SK-N-SH (cell line): ENCODE measurements around the gene CMBL. TPM values are rescaled to one million over a fixed set of nuclear protein-coding genes. Genes with fewer than 3 reads are reported as not detected.
"Not testable (repeated sequence)": the region's sequence is repeated elsewhere in the genome, so short reads cannot be mapped to it uniquely, and the experiment has no call there.

Experiments
- CTCF ChIA-PET: fragments of 300-600, 350-600 bp; formaldehyde crosslinking; extraction: SDS; loops from one replicate; lab custom pipeline; 2021; lab: Yijun Ruan, JAX
- POLR2A ChIA-PET: fragments of 350-600 bp; sonication (Branson Sonifier 250); formaldehyde crosslinking; extraction: SDS; loops from one replicate; lab custom pipeline; 2020; ENCODE audit warnings: antibody characterized with exemption, inconsistent platforms; lab: Yijun Ruan, JAX
- DNase-seq: peaks from one replicate; pipeline ENCODE4 v3.0.0; 2012
- H2AFZ ChIP-seq: fragments of 200-600 bp; sonication (generic); 2 replicates; pipeline ENCODE4 v1.8.1; 2016; ENCODE audit warnings: antibody characterized with exemption, mild to moderate bottlenecking, low read depth
- H3F3A ChIP-seq: fragments of 200-600 bp; sonication (generic); replicated peaks from 2 replicates; pipeline ENCODE3; 2016; ENCODE audit warnings: antibody characterized with exemption, mild to moderate bottlenecking; ENCODE audit not compliant: insufficient read depth
- H3K27ac ChIP-seq, 2 experiments: fragments of 200-500 bp in 1 of 2; fragments of 200-600 bp in 1 of 2; sonication (Bioruptor generic) in 1 of 2; sonication (generic), shearing (Covaris generic) in 1 of 2; 2 replicates each; pipeline versions ENCODE4 v1.5.1 to v1.6.1; 2014 to 2016; ENCODE audit warnings: low read depth in 2 of 2, inconsistent platforms in 1 of 2, low read length in 1 of 2, mild to moderate bottlenecking in 1 of 2, mixed read lengths in 1 of 2
- H3K27me3 ChIP-seq: fragments of 200-600 bp; sonication (generic), shearing (Covaris generic); 2 replicates; pipeline ENCODE4 v1.6.1; 2016; ENCODE audit warnings: mixed run types; ENCODE audit not compliant: insufficient read depth
- H3K36me3 ChIP-seq, 2 experiments: fragments of 200-500 bp in 1 of 2; fragments of 200-600 bp in 1 of 2; sonication (Bioruptor generic) in 1 of 2; sonication (generic) in 1 of 2; replicated peaks in 1 of 2; 2 replicates each; pipeline versions ENCODE3 to v1.5.1; 2014 to 2016; ENCODE audit warnings: low read length in 1 of 2, mild to moderate bottlenecking in 1 of 2; ENCODE audit not compliant: insufficient read depth in 2 of 2, control insufficient read depth in 1 of 2
- H3K4me1 ChIP-seq, 2 experiments: fragments of 200-500 bp in 1 of 2; fragments of 200-600 bp in 1 of 2; sonication (Bioruptor generic) in 1 of 2; sonication (generic), shearing (Covaris generic) in 1 of 2; 2 replicates each; pipeline versions ENCODE4 v1.5.1 to v1.6.1; 2014 to 2016; ENCODE audit warnings: low read depth in 1 of 2, low read length in 1 of 2, mixed run types in 1 of 2; ENCODE audit not compliant: insufficient read depth in 2 of 2, control insufficient read depth in 1 of 2
- H3K4me2 ChIP-seq: fragments of 200-600 bp; sonication (generic), shearing (Covaris generic); 2 replicates; pipeline ENCODE4 v1.6.1; 2017; ENCODE audit warnings: mixed run types
- H3K4me3 ChIP-seq, 2 experiments: fragments of 200-500 bp in 1 of 2; fragments of 200-600 bp in 1 of 2; sonication (Bioruptor generic) in 1 of 2; sonication (generic), shearing (Covaris generic) in 1 of 2; 2 replicates each; pipeline versions ENCODE4 v1.5.1 to v1.8.1; 2014 to 2016; ENCODE audit warnings: low read depth in 2 of 2, inconsistent platforms in 1 of 2, low read length in 1 of 2, mild to moderate bottlenecking in 1 of 2, mixed read lengths in 1 of 2, moderate library complexity in 1 of 2
- H3K79me2 ChIP-seq: fragments of 200-600 bp; sonication (generic); 2 replicates; pipeline ENCODE4 v1.8.1; 2017; ENCODE audit warnings: mild to moderate bottlenecking; ENCODE audit not compliant: insufficient read depth
- H3K9ac ChIP-seq: fragments of 200-600 bp; sonication (generic); 2 replicates; pipeline ENCODE4 v1.6.1; 2017; ENCODE audit warnings: mixed run types
- H3K9me2 ChIP-seq: fragments of 200-600 bp; sonication (generic); 2 replicates; pipeline ENCODE4 v1.6.1; 2017; ENCODE audit warnings: mixed run types
- H3K9me3 ChIP-seq: fragments of 200-600 bp; sonication (generic); 2 replicates; pipeline ENCODE4 v1.6.1; 2017; ENCODE audit warnings: mixed run types, mild to moderate bottlenecking, moderate library complexity
- H4K20me1 ChIP-seq: fragments of 200-600 bp; sonication (generic); 2 replicates; pipeline ENCODE4 v1.6.1; 2017; ENCODE audit warnings: mild to moderate bottlenecking, mixed run types; ENCODE audit not compliant: insufficient read depth
- EP300 ChIP-seq, 2 experiments: IDR thresholded peaks; 2 replicates each; pipeline versions ENCODE4 v1.4.0 to v1.6.1; 2012; ENCODE audit warnings: borderline replicate concordance in 1 of 2, low read depth in 1 of 2, low read length in 1 of 2
- FOXJ3 ChIP-seq: sonication (generic); formaldehyde crosslinking; IDR thresholded peaks from 2 replicates; pipeline ENCODE4 v1.5.1; 2020; ENCODE audit warnings: mild to moderate bottlenecking, missing genetic modification reagents
- FOXM1 ChIP-seq: IDR thresholded peaks from 2 replicates; pipeline ENCODE4 v1.4.0; 2012; ENCODE audit warnings: low read depth, mild to moderate bottlenecking
- GATA2 ChIP-seq: sonication (generic); formaldehyde crosslinking; IDR thresholded peaks from 2 replicates; pipeline ENCODE4 v1.5.0; 2020; ENCODE audit warnings: mild to moderate bottlenecking, missing genetic modification reagents
- JUND ChIP-seq: IDR thresholded peaks from 2 replicates; pipeline ENCODE4 v1.4.0; 2012
- MEF2A ChIP-seq: IDR thresholded peaks from 2 replicates; pipeline ENCODE4 v1.4.0; 2012; ENCODE audit warnings: low read depth, borderline replicate concordance
- MXI1 ChIP-seq: IDR thresholded peaks from 2 replicates; pipeline ENCODE4 v1.6.1; 2012; ENCODE audit warnings: mild to moderate bottlenecking, low read depth, low read length, improper control_type of control experiment
- NFIC ChIP-seq: IDR thresholded peaks from 2 replicates; pipeline ENCODE4 v1.4.0; 2012; ENCODE audit warnings: borderline replicate concordance
- NRF1 ChIP-seq: IDR thresholded peaks from 2 replicates; pipeline ENCODE4 v1.6.1; 2012; ENCODE audit warnings: low read depth, mild to moderate bottlenecking, low read length
- RAD21 ChIP-seq: IDR thresholded peaks from 2 replicates; pipeline ENCODE4 v1.6.1; 2012; ENCODE audit warnings: mild to moderate bottlenecking, low read length
- RCOR1 ChIP-seq: fragments of 150-350 bp; IDR thresholded peaks from 2 replicates; pipeline ENCODE4 v1.6.1; 2017; ENCODE audit warnings: antibody characterized with exemption, low read length
- RFX5 ChIP-seq: IDR thresholded peaks from 2 replicates; pipeline ENCODE4 v1.6.1; 2012; ENCODE audit warnings: mild to moderate bottlenecking, improper control_type of control experiment, low read length
- RXRA ChIP-seq: IDR thresholded peaks from 2 replicates; pipeline ENCODE4 v1.4.0; 2012; ENCODE audit warnings: low read depth, mild to moderate bottlenecking, borderline replicate concordance
- TAF1 ChIP-seq: IDR thresholded peaks from 2 replicates; pipeline ENCODE4 v1.6.1; 2012; ENCODE audit warnings: low read depth, mild to moderate bottlenecking, low read length, moderate library complexity, borderline replicate concordance
- TCF12 ChIP-seq: IDR thresholded peaks from 2 replicates; pipeline ENCODE4 v1.4.0; 2012
- YY1 ChIP-seq: IDR thresholded peaks from 2 replicates; pipeline ENCODE4 v1.4.0; 2012; ENCODE audit warnings: low read depth, mild to moderate bottlenecking
- WGBS: methylation state at CpG from one replicate; pipeline ENCODE4 v1.1.6; 2017; ENCODE audit warnings: low lambda C conversion rate; 5-methylcytosine and 5-hydroxymethylcytosine counted together
- polyA plus RNA-seq, 3 experiments: library from polyadenylated mRNA; depleted of rRNA; stranded (reverse); fragments of >200 nt; gene quantifications; 2 replicates each; pipeline ENCODE4 v1.2.3, GENCODE V29; 2012
- TF ChIP-seq, protein P1 (sequence below): fragments of 150-350 bp; IDR thresholded peaks from 2 replicates; pipeline ENCODE4 v1.6.1; 2016; ENCODE audit warnings: mild to moderate bottlenecking, low read depth, low read length
- TF ChIP-seq, protein P2 (sequence below): IDR thresholded peaks from 2 replicates; pipeline ENCODE4 v1.4.0; 2012; ENCODE audit warnings: low read depth, borderline replicate concordance
- TF ChIP-seq, protein P3 (sequence below): IDR thresholded peaks from 2 replicates; pipeline ENCODE4 v1.6.1; 2012; ENCODE audit warnings: mild to moderate bottlenecking, low read depth, low read length, moderate library complexity
- TF ChIP-seq, protein P4 (sequence below): fragments of 200-600 bp; sonication (generic); IDR thresholded peaks from 2 replicates; pipeline ENCODE4 v1.6.1; 2017; ENCODE audit warnings: antibody characterized with exemption, mild to moderate bottlenecking, moderate library complexity

CMBL gene
- polyA plus RNA-seq, 1 of the 3 experiments (the other 2 are of a cell fraction), result 61.0 TPM

DNA sequence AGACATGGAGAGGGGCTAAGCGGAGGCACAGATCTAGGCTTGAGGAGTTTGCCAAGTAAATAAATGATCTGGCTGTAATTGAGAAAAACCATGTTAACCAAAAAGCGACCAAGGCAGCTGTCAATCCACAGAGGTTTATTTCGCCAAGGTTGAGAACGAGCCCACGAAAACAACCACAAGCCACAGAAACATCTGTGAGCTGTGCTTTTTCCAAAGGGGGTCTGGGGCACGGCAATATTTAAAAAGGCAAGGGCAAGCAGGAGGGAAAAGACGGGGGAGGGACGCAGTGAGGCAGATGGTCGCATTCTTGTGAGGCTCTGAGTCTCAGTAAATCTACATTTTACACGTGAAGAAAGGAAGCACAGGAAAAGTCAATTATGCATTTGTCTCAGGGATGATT is 32.2 kb downstream of the CMBL start:
- Histone ChIP-seq H3K9me2 (no peaks in the 10 kb centered on the region), H3K27ac (no peak overlapping the region), H3K4me2 (no peak overlapping the region), H2AFZ (no peak overlapping the region), H3K4me1 (no peaks in the 10 kb centered on the region), H3K36me3 (peaks cover 0 to 4% of the 10 kb centered on the region in 2 experiments), H3K79me2 (no peaks in the 10 kb centered on the region), H3K27me3 (no peaks in the 10 kb centered on the region), H4K20me1 (no peaks in the 10 kb centered on the region), H3K9ac (no peak overlapping the region), H3K4me3 (no peak overlapping the region), H3F3A (no peaks in the 10 kb centered on the region), H3K9me3 (no peaks in the 10 kb centered on the region)
- CTCF ChIA-PET, result interaction anchor here (0.7 to 1.2 kb wide), 3 partner anchors 9 to 1301 kb away, joined by 3 to 6 read pairs (median 4); no protein-coding TSS in a partner anchor
- POLR2A ChIA-PET, result no interaction called here
- WGBS, result 93% methylated on average over 10 of the region's 10 CpGs
- TF ChIP-seq RAD21, result no peak
- no peak for TF ChIP-seq MXI1
- TF ChIP-seq MEF2A, result no peak
- TF ChIP-seq, protein P1, sequence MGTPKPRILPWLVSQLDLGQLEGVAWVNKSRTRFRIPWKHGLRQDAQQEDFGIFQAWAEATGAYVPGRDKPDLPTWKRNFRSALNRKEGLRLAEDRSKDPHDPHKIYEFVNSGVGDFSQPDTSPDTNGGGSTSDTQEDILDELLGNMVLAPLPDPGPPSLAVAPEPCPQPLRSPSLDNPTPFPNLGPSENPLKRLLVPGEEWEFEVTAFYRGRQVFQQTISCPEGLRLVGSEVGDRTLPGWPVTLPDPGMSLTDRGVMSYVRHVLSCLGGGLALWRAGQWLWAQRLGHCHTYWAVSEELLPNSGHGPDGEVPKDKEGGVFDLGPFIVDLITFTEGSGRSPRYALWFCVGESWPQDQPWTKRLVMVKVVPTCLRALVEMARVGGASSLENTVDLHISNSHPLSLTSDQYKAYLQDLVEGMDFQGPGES, result no peak
- no peak for TF ChIP-seq JUND
- TF ChIP-seq FOXJ3 (CRISPR knock-in tag), result no peak
- TF ChIP-seq, protein P2, sequence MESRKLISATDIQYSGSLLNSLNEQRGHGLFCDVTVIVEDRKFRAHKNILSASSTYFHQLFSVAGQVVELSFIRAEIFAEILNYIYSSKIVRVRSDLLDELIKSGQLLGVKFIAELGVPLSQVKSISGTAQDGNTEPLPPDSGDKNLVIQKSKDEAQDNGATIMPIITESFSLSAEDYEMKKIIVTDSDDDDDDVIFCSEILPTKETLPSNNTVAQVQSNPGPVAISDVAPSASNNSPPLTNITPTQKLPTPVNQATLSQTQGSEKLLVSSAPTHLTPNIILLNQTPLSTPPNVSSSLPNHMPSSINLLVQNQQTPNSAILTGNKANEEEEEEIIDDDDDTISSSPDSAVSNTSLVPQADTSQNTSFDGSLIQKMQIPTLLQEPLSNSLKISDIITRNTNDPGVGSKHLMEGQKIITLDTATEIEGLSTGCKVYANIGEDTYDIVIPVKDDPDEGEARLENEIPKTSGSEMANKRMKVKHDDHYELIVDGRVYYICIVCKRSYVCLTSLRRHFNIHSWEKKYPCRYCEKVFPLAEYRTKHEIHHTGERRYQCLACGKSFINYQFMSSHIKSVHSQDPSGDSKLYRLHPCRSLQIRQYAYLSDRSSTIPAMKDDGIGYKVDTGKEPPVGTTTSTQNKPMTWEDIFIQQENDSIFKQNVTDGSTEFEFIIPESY, result no peak
- no peak for TF ChIP-seq NFIC
- TF ChIP-seq NRF1, result no peak
- TF ChIP-seq GATA2 (CRISPR knock-in tag), result no peak
- TF ChIP-seq FOXM1, result no peak
- no peak for TF ChIP-seq TAF1
- TF ChIP-seq, protein P3, sequence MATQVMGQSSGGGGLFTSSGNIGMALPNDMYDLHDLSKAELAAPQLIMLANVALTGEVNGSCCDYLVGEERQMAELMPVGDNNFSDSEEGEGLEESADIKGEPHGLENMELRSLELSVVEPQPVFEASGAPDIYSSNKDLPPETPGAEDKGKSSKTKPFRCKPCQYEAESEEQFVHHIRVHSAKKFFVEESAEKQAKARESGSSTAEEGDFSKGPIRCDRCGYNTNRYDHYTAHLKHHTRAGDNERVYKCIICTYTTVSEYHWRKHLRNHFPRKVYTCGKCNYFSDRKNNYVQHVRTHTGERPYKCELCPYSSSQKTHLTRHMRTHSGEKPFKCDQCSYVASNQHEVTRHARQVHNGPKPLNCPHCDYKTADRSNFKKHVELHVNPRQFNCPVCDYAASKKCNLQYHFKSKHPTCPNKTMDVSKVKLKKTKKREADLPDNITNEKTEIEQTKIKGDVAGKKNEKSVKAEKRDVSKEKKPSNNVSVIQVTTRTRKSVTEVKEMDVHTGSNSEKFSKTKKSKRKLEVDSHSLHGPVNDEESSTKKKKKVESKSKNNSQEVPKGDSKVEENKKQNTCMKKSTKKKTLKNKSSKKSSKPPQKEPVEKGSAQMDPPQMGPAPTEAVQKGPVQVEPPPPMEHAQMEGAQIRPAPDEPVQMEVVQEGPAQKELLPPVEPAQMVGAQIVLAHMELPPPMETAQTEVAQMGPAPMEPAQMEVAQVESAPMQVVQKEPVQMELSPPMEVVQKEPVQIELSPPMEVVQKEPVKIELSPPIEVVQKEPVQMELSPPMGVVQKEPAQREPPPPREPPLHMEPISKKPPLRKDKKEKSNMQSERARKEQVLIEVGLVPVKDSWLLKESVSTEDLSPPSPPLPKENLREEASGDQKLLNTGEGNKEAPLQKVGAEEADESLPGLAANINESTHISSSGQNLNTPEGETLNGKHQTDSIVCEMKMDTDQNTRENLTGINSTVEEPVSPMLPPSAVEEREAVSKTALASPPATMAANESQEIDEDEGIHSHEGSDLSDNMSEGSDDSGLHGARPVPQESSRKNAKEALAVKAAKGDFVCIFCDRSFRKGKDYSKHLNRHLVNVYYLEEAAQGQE, result no peak
- no peak for TF ChIP-seq YY1
- no peak for TF ChIP-seq RFX5
- no peak for TF ChIP-seq TCF12
- TF ChIP-seq RCOR1, result no peak
- no peak for TF ChIP-seq EP300 (IDR thresholded peaks at IDR 0.05; ENCODE audit: borderline replicate concordance in 1 of 2, low read depth in 1 of 2, low read length in 1 of 2)
- TF ChIP-seq, protein P4, sequence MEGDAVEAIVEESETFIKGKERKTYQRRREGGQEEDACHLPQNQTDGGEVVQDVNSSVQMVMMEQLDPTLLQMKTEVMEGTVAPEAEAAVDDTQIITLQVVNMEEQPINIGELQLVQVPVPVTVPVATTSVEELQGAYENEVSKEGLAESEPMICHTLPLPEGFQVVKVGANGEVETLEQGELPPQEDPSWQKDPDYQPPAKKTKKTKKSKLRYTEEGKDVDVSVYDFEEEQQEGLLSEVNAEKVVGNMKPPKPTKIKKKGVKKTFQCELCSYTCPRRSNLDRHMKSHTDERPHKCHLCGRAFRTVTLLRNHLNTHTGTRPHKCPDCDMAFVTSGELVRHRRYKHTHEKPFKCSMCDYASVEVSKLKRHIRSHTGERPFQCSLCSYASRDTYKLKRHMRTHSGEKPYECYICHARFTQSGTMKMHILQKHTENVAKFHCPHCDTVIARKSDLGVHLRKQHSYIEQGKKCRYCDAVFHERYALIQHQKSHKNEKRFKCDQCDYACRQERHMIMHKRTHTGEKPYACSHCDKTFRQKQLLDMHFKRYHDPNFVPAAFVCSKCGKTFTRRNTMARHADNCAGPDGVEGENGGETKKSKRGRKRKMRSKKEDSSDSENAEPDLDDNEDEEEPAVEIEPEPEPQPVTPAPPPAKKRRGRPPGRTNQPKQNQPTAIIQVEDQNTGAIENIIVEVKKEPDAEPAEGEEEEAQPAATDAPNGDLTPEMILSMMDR, result no peak
- TF ChIP-seq RXRA, result no peak
- no peak for DNase-seq

DNA sequence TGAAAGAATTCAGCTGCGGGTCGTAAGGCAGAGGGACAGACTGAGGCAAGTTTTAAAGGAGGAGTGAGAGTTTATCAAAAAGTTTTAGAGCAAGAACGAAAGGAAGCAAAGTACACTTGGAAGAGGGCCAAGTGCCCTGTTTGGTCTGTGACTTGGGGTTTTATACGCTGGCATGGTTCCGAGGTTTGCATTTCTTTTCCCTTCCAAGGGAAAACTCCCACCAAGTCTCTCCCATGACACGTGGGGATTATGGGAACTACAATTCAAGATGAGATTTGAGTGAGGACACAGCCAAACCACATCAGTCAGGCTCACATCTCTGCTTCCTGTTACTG is 34.9 kb downstream of the CMBL start:
- H3K4me2 ChIP-seq, H3K9ac ChIP-seq, H3K9me2 ChIP-seq, H3K79me2 ChIP-seq, H3F3A ChIP-seq, H4K20me1 ChIP-seq, H2AFZ ChIP-seq, H3K36me3 ChIP-seq, H3K4me1 ChIP-seq, H3K4me3 ChIP-seq, H3K27ac ChIP-seq, POLR2A ChIA-PET, H3K9me3 ChIP-seq, DNase-seq, H3K27me3 ChIP-seq: not testable (repeated sequence)
- 84% methylated on average over 6 of the region's 6 CpGs for WGBS
- CTCF ChIA-PET, result interaction anchor here (1.2 kb wide), 1 partner anchor 11 kb away, joined by 6 read pairs; no protein-coding TSS in a partner anchor
